ENCODE measurements around the gene MKI67. TPM values are rescaled to one million over a fixed set of nuclear protein-coding genes. Genes with fewer than 3 reads are reported as not detected.

MKI67 gene
- total and polyA plus RNA-seq, 4 donors, result 0.03 to 4.2 (median 0.85) TPM

DNA sequence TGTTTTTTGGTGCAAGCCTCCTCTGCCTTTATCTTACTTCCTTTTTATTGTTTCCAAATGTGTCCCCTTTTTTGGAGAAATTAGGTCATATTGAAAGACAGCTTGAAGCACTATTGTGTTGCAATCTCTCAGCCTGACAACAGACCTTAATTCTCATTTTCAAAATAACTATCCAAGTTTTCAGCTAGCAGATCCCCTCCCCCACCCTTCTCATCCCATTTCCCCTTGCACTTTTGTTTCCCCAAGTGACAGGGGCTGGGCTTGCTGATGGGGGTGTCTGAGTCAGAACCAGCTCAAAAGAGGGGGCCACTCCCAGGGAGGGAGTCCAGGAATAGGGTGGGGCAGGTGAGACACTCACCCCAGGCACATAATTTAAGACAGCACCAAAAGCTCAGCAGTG lies 75.3 kb downstream of the MKI67 start:
- Histone ChIP-seq H3K9me3 (ENCODE audit: control insufficient read depth, low read length) (no peaks in the 10 kb centered on the region), H3K4me1 (ENCODE audit: control insufficient read depth in 1 of 2, insufficient read depth in 2 of 2, low read length in 2 of 2) (no peaks in the 10 kb centered on the region), H3K27ac (ENCODE audit: low read depth in 1 of 2, low read length in 2 of 2) (no peak overlapping the region), H3K4me3 (ENCODE audit: low read length in 2 of 2) (no peak overlapping the region), H3K36me3 (ENCODE audit: control insufficient read depth in 1 of 2, insufficient read depth in 2 of 2, low read length in 1 of 2) (no peaks in the 10 kb centered on the region), H3K27me3 (ENCODE audit: control insufficient read depth in 1 of 2, insufficient read depth in 2 of 2, low read length in 1 of 2) (no peaks in the 10 kb centered on the region)
- intact Hi-C loops (cut with DNase I), result loop anchor here in 1 of 2 donors (10.0 kb wide), 1 partner anchor 1914 kb away; the partner anchor contains the start of gene EBF3
- DNase-seq, result peak in 1 of 2 donors; percentile 41
- ATAC-seq (ENCODE audit: low FRiP score), result no peak

DNA sequence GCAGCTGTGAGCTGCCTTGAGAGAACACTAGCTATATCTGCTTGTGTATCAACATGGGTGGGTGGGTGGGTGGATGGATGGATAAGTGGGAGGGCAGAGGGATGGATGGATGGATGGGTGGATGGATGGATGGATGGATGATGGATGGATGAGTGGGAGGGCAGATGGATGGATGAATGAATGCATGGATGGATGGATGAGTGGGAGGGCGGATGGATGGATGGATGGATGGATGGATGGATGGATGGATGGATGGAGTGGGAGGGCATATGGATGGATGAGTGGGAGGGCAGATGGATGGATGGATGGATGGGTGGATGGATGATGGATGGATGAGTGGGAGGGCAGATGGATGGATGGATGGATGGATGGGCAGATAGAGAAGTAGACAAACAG lies 76.1 kb downstream of the MKI67 start:
- 76 to 93% methylated on average over 1 of the region's 1 CpG for WGBS, 2 donors
- no peaks in the 10 kb centered on the region for H3K27me3 ChIP-seq (ENCODE audit: control insufficient read depth in 1 of 2, insufficient read depth in 2 of 2, low read length in 1 of 2)
- H3K4me3 ChIP-seq (ENCODE audit: low read length in 2 of 2), result no peak overlapping the region
- H3K4me1 ChIP-seq (ENCODE audit: control insufficient read depth in 1 of 2, insufficient read depth in 2 of 2, low read length in 2 of 2), result no peaks in the 10 kb centered on the region
- H3K9me3 ChIP-seq (ENCODE audit: control insufficient read depth, low read length), result no peaks in the 10 kb centered on the region
- DNase-seq, result peak in 1 of 2 donors; percentile 15
- no peak overlapping the region for H3K27ac ChIP-seq (ENCODE audit: low read depth in 1 of 2, low read length in 2 of 2)
- H3K36me3 ChIP-seq (ENCODE audit: control insufficient read depth in 1 of 2, insufficient read depth in 2 of 2, low read length in 1 of 2), result no peaks in the 10 kb centered on the region
- intact Hi-C loops (cut with DNase I), result loop anchor here in 1 of 2 donors (10.0 kb wide), 1 partner anchor 1915 kb away; the partner anchor contains the start of gene EBF3
- no peak for ATAC-seq (ENCODE audit: low FRiP score)

DNA sequence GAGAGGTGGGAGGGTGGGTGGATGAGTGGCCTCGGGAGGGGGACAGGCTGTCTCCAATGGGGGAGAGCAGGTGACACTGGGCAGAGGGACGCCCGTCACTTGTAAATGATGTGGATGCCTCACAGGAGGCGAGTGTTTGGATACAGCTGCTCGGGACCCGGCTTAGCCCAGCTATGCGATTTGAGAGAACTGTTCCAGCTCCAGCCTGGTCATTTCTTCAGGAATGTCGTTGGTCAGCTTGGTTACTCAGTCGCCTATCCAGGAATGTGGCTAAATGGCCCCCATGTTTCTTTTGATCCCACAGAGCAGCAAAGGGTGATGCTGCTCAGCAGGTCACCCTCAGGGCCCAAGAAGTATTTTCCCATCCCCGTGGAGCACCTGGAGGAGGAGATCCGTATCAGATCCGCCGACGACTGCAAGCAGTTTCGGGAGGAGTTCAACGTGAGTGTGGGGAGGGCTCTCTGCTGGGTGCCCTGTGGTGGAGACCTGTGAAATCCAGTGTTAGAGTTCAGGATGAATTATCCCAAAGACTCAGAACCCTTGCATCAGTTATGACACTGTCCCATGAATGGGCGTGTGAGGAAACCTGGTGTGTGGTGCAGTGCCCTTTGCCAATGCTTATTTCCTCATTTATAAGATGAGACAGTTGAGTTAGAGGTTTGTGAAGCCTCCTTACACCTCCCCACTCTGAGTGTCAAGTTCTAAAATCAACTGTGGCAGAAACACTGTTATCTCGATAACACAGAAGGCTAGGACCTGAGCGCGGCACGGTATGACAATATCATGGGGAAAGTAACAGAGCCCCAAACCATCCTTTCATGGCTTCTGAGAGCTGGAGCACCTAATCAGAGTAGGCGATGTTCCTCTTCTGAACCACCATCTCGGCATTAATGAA lies 76.8 kb downstream of the MKI67 start:
- Histone ChIP-seq H3K4me1 (ENCODE audit: control insufficient read depth in 1 of 2, insufficient read depth in 2 of 2, low read length in 2 of 2) (no peaks in the 10 kb centered on the region), H3K27ac (ENCODE audit: low read depth in 1 of 2, low read length in 2 of 2) (no peak overlapping the region), H3K4me3 (ENCODE audit: low read length in 2 of 2) (no peak overlapping the region), H3K36me3 (ENCODE audit: control insufficient read depth in 1 of 2, insufficient read depth in 2 of 2, low read length in 1 of 2) (no peaks in the 10 kb centered on the region), H3K27me3 (ENCODE audit: control insufficient read depth in 1 of 2, insufficient read depth in 2 of 2, low read length in 1 of 2) (no peaks in the 10 kb centered on the region), H3K9me3 (ENCODE audit: control insufficient read depth, low read length) (no peaks in the 10 kb centered on the region)
- DNase-seq, result peak; percentile 44 to 62
- WGBS, 2 donors, result 95 to 97% methylated on average over 23 of the region's 23 CpGs
- ATAC-seq (ENCODE audit: low FRiP score), result no peak
- intact Hi-C loops (cut with DNase I), result loop anchor here in 1 of 2 donors (10.0 kb wide), 1 partner anchor 1915 kb away; the partner anchor contains the start of gene EBF3

DNA sequence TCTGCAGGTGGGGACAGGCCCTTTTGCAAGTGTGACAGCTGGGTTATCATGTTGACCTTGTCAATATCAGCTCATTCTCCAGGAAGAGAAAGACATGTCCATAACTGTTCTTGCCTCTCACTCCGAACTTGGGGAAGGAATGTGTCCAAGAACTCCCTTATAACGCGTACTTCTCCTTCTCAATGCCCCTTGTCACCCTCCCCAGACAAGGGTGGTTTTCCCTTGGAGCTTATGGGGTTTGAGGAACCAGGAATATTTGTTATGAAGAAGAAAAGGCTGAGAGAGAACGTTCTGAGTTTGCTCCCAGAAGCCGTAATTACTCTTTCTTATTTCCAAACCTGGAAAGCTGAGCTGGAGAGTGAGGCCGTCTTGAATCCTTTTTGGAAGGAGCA lies 77.4 kb downstream of the MKI67 start:
- intact Hi-C loops (cut with DNase I), result no loop called here
- Histone ChIP-seq H3K27me3 (ENCODE audit: control insufficient read depth in 1 of 2, insufficient read depth in 2 of 2, low read length in 1 of 2) (no peaks in the 10 kb centered on the region), H3K36me3 (ENCODE audit: control insufficient read depth in 1 of 2, insufficient read depth in 2 of 2, low read length in 1 of 2) (no peaks in the 10 kb centered on the region), H3K27ac (ENCODE audit: low read depth in 1 of 2, low read length in 2 of 2) (no peak overlapping the region), H3K4me3 (ENCODE audit: low read length in 2 of 2) (no peak overlapping the region), H3K9me3 (ENCODE audit: control insufficient read depth, low read length) (no peaks in the 10 kb centered on the region), H3K4me1 (ENCODE audit: control insufficient read depth in 1 of 2, insufficient read depth in 2 of 2, low read length in 2 of 2) (no peaks in the 10 kb centered on the region)
- DNase-seq (no peak), ATAC-seq (ENCODE audit: low FRiP score) (no peak)
- WGBS, 2 donors, result 85 to 90% methylated on average over 6 of the region's 6 CpGs

DNA sequence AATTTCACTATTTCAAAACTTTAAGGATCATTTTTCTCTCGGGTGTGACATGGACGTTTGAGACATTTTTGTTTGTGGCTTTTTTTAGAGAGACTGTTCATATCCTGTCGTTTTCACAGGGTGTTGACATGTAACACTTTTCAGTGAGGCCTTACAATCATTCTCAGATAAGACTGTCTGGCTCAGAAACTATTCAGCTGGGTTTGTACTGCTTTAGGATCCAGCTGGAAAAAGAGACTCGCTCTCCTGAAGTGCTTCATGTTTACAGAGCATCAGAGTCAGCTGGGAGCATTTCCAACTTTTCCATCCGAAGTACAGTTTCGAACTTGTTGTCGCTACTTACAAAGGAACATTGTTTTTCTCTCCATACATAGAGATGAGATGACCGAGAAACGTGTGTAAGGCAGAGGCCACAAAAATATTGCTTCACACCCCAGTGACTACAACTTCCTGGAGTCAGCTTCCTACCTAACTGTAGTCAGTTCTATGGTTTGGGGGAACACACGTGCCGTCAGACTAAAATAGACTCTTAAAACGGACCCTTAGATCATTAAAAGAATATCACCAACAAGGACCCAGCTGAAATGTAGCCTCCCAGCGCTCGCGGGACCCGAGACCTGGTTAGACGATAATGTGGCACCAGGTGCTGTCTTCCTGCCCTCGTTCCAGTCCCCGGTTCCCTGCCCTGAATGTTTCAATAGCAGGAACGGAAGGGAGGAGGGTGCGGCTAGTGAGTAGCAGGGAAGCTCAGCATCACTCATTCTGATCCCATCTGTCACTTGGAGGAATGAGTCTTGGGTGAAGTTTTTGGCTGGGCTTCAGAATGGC lies 78.0 kb downstream of the MKI67 start:
- Histone ChIP-seq H3K27me3 (ENCODE audit: control insufficient read depth in 1 of 2, insufficient read depth in 2 of 2, low read length in 1 of 2) (no peaks in the 10 kb centered on the region), H3K36me3 (ENCODE audit: control insufficient read depth in 1 of 2, insufficient read depth in 2 of 2, low read length in 1 of 2) (no peaks in the 10 kb centered on the region), H3K27ac (ENCODE audit: low read depth in 1 of 2, low read length in 2 of 2) (no peak overlapping the region), H3K9me3 (ENCODE audit: control insufficient read depth, low read length) (no peaks in the 10 kb centered on the region), H3K4me1 (ENCODE audit: control insufficient read depth in 1 of 2, insufficient read depth in 2 of 2, low read length in 2 of 2) (no peaks in the 10 kb centered on the region), H3K4me3 (ENCODE audit: low read length in 2 of 2) (no peak overlapping the region)
- WGBS, 2 donors, result 38% methylated on average over 21 of the region's 21 CpGs
- peak; percentile 52 for ATAC-seq (ENCODE audit: low FRiP score)
- peak; percentile 53 to 69 for DNase-seq
- intact Hi-C loops (cut with DNase I), result no loop called here

DNA sequence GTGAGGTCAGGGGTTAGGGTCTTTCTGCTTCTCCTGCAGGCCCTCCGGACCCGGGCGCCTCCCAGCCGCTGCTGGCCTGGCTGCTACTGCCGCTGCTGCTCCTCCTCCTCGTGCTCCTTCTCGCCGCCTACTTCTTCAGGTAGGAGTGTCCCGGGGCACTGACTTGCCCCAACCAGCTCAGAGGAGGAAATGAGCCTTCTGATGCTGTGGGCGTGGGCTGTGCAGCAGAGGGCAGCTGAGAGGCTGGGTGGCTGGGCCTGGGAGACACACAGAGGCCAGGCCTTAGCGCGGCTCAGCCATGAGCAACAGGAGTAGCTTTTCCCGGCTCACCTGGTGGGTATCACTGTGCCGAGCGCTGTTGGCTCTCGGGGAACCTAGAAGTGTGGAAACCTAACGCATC lies 78.9 kb downstream of the MKI67 start:
- WGBS, 2 donors, result 66 to 68% methylated on average over 17 of the region's 17 CpGs
- Histone ChIP-seq H3K9me3 (ENCODE audit: control insufficient read depth, low read length) (no peaks in the 10 kb centered on the region), H3K4me3 (ENCODE audit: low read length in 2 of 2) (no peak overlapping the region), H3K36me3 (ENCODE audit: control insufficient read depth in 1 of 2, insufficient read depth in 2 of 2, low read length in 1 of 2) (no peaks in the 10 kb centered on the region), H3K27ac (ENCODE audit: low read depth in 1 of 2, low read length in 2 of 2) (peak overlapping the region in 1 of 2 donors; percentile 35), H3K27me3 (ENCODE audit: control insufficient read depth in 1 of 2, insufficient read depth in 2 of 2, low read length in 1 of 2) (no peaks in the 10 kb centered on the region), H3K4me1 (ENCODE audit: control insufficient read depth in 1 of 2, insufficient read depth in 2 of 2, low read length in 2 of 2) (no peaks in the 10 kb centered on the region)
- DNase-seq, result peak; percentile 88 to 92
- ATAC-seq (ENCODE audit: low FRiP score), result peak; percentile 79
- intact Hi-C loops (cut with DNase I), result no loop called here

DNA sequence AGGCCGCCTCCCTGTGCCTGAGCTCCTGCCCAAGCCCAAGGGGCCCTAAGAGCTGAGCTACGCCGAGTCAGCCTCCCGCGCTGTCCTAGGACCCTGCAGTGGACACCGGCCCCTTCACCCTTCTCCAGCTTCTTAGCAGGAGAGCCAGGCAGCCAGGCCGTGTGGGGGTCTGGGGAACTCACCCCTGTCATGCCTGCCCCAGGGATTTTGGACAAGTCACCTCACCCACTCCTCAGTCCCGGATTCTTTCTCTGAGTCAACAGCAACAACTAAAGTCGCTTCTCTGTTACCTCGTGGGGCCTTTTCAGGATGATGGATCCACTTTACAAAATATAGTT lies 79.3 kb downstream of the MKI67 start:
- intact Hi-C loops (cut with DNase I), result no loop called here
- no peaks in the 10 kb centered on the region for H3K9me3 ChIP-seq (ENCODE audit: control insufficient read depth, low read length)
- H3K36me3 ChIP-seq (ENCODE audit: control insufficient read depth in 1 of 2, insufficient read depth in 2 of 2, low read length in 1 of 2), result no peaks in the 10 kb centered on the region
- peak in 1 of 2 donors; percentile 45 for DNase-seq
- no peak overlapping the region for H3K4me3 ChIP-seq (ENCODE audit: low read length in 2 of 2)
- H3K27ac ChIP-seq (ENCODE audit: low read depth in 1 of 2, low read length in 2 of 2), result no peak overlapping the region
- ATAC-seq (ENCODE audit: low FRiP score), result no peak
- 94 to 95% methylated on average over 10 of the region's 10 CpGs for WGBS, 2 donors
- H3K4me1 ChIP-seq (ENCODE audit: control insufficient read depth in 1 of 2, insufficient read depth in 2 of 2, low read length in 2 of 2), result no peaks in the 10 kb centered on the region
- H3K27me3 ChIP-seq (ENCODE audit: control insufficient read depth in 1 of 2, insufficient read depth in 2 of 2, low read length in 1 of 2), result no peaks in the 10 kb centered on the region
